Panc1 (cell line): ENCODE results near the gene ANO2. TPM values are rescaled to one million over a fixed set of nuclear protein-coding genes. Genes with fewer than 3 reads are reported as not detected.

Experiments
- ATAC-seq: fragments of 200-7000 bp; cut with Tn5 transposase; 2 replicates; pipeline ENCODE4 v1.9.1; 2020; ENCODE audit warnings: mild to moderate bottlenecking, moderate library complexity
- BruUV-seq: library from RNA; stranded (reverse); fragments of 400-500 nt; replicated peaks from 2 replicates; lab custom pipeline; 2021; lab: Mats Ljungman, UMichigan
- CTCF ChIA-PET: fragments of 300-600 bp; sonication (Branson Sonifier 250); formaldehyde crosslinking; loops from one replicate; lab custom pipeline; 2022; ENCODE audit warnings: antibody characterized with exemption; lab: Charles Lee
- POLR2A ChIA-PET: fragments of 300-600 bp; sonication (Branson Sonifier 250); formaldehyde crosslinking; loops from one replicate; lab custom pipeline; 2022; ENCODE audit warnings: antibody characterized with exemption; lab: Charles Lee
- DNase-seq: peaks from one replicate; pipeline ENCODE4 v3.0.0-alpha.2; 2010; ENCODE audit warnings: low read depth, low spot score
- H3K27ac ChIP-seq: 2 replicates; pipeline ENCODE4 v1.5.1; 2011; ENCODE audit warnings: mild to moderate bottlenecking, low read length, inconsistent platforms
- H3K27me3 ChIP-seq: fragments of 200-500 bp; sonication (Bioruptor generic); 2 replicates; pipeline ENCODE4 v1.6.0; 2014; ENCODE audit warnings: low read length, inconsistent platforms; ENCODE audit not compliant: control insufficient read depth, insufficient read depth
- H3K36me3 ChIP-seq: fragments of 200-500 bp; sonication (Bioruptor generic); 2 replicates; pipeline ENCODE4 v1.5.1; 2014; ENCODE audit warnings: inconsistent platforms, mild to moderate bottlenecking, low read length, moderate library complexity; ENCODE audit not compliant: control insufficient read depth, insufficient read depth
- H3K4me1 ChIP-seq: 2 replicates; pipeline ENCODE4 v1.5.1; 2011; ENCODE audit warnings: inconsistent platforms, mild to moderate bottlenecking, low read length, moderate library complexity; ENCODE audit not compliant: control insufficient read depth, insufficient read depth
- H3K4me3 ChIP-seq, 2 experiments: 2 replicates each; pipeline ENCODE4 v1.5.1; 2011 to 2012; ENCODE audit warnings: low read depth in 2 of 2, low read length in 2 of 2, mild to moderate bottlenecking in 2 of 2, inconsistent platforms in 1 of 2, moderate library complexity in 1 of 2
- H3K9me3 ChIP-seq: fragments of 200-500 bp; sonication (Bioruptor generic); 2 replicates; pipeline ENCODE4 v1.5.1; 2014; ENCODE audit warnings: low read depth, mild to moderate bottlenecking, inconsistent platforms, low read length, moderate library complexity; ENCODE audit not compliant: control insufficient read depth, insufficient read depth
- POLR2AphosphoS5 ChIP-seq: IDR thresholded peaks from 2 replicates; pipeline ENCODE4 v1.6.1; 2012; ENCODE audit warnings: mild to moderate bottlenecking, low read depth, low read length, moderate library complexity
- REST ChIP-seq, 2 experiments: IDR thresholded peaks; 2 replicates each; pipeline ENCODE4 v1.6.1; 2011 to 2012; ENCODE audit warnings: low read depth in 2 of 2, control low read depth in 1 of 2, low read length in 1 of 2, mild to moderate bottlenecking in 1 of 2, moderate library complexity in 1 of 2; ENCODE audit not compliant: insufficient read depth in 1 of 2
- SIN3A ChIP-seq: IDR thresholded peaks from 2 replicates; pipeline ENCODE4 v1.6.1; 2012; ENCODE audit warnings: low read depth, mild to moderate bottlenecking, low read length, moderate library complexity, borderline replicate concordance; ENCODE audit not compliant: insufficient read depth
- TCF7L2 ChIP-seq: IDR thresholded peaks from 2 replicates; pipeline ENCODE4 v1.6.1; 2011; ENCODE audit warnings: mild to moderate bottlenecking, low read depth, low read length, inconsistent platforms
- in situ Hi-C: cut with HindIII; loops from 2 replicates; pipeline ENCODE4 v1.10.0; 2016; ENCODE audit warnings: low sequenced_read_pairs, low pct_unique_long_range_greater_than_20kb
- intact Hi-C: fragments of 100-400 bp; cut with micrococcal nuclease; formaldehyde crosslinking; loops from one replicate; pipeline ENCODE4 v1.10.0; 2022; ENCODE audit not compliant: unreplicated experiment
- total RNA-seq: library from RNA; stranded (reverse); gene quantifications from one replicate; pipeline ENCODE4 v1.2.1, GENCODE V29; 2021; ENCODE audit not compliant: unreplicated experiment
- TF ChIP-seq, protein P1 (sequence below): fragments of 450-650 bp; IDR thresholded peaks from 2 replicates; pipeline ENCODE4 v1.5.1; 2017; ENCODE audit warnings: mild to moderate bottlenecking

ANO2 gene
- total RNA-seq, 1 experiment from 2014 or later: not detected

GRCh38 chr12:5976196-5976595 is 31.1 kb upstream of the ANO2 start:
- ChIA-PET CTCF (no interaction called here), POLR2A (no interaction called here)
- Histone ChIP-seq H3K4me1 (no peaks in the 10 kb centered on the region), H3K9me3 (no peaks in the 10 kb centered on the region), H3K36me3 (no peaks in the 10 kb centered on the region), H3K27me3 (peaks cover 5% of the 10 kb centered on the region), H3K27ac (no peak overlapping the region), H3K4me3 (no peak overlapping the region)
- no peak for ATAC-seq
- intact Hi-C loops: no loop called here
- TF ChIP-seq SIN3A: no peak
- TF ChIP-seq POLR2AphosphoS5: no peak
- no peak for TF ChIP-seq TCF7L2
- TF ChIP-seq, protein P1, sequence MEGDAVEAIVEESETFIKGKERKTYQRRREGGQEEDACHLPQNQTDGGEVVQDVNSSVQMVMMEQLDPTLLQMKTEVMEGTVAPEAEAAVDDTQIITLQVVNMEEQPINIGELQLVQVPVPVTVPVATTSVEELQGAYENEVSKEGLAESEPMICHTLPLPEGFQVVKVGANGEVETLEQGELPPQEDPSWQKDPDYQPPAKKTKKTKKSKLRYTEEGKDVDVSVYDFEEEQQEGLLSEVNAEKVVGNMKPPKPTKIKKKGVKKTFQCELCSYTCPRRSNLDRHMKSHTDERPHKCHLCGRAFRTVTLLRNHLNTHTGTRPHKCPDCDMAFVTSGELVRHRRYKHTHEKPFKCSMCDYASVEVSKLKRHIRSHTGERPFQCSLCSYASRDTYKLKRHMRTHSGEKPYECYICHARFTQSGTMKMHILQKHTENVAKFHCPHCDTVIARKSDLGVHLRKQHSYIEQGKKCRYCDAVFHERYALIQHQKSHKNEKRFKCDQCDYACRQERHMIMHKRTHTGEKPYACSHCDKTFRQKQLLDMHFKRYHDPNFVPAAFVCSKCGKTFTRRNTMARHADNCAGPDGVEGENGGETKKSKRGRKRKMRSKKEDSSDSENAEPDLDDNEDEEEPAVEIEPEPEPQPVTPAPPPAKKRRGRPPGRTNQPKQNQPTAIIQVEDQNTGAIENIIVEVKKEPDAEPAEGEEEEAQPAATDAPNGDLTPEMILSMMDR: no peak
- no peak for TF ChIP-seq REST (IDR thresholded peaks at IDR 0.05; ENCODE audit: insufficient read depth in 1 of 2, low read depth in 2 of 2, low read length in 1 of 2)
- no peak for DNase-seq
- in situ Hi-C loops: no loop called here
- BruUV-seq: no TSS peak

GRCh38 chr12:5973461-5974115 is 28.5 kb upstream of the ANO2 start:
- Histone ChIP-seq H3K36me3 (no peaks in the 10 kb centered on the region), H3K27ac (no peak overlapping the region), H3K9me3 (no peaks in the 10 kb centered on the region), H3K4me1 (no peaks in the 10 kb centered on the region), H3K27me3 (peaks cover 5% of the 10 kb centered on the region), H3K4me3 (no peak overlapping the region)
- no TSS peak for BruUV-seq
- in situ Hi-C loops (no loop called here), intact Hi-C loops (no loop called here)
- ATAC-seq (no peak), DNase-seq (no peak)
- TF ChIP-seq, protein P1: no peak
- no peak for TF ChIP-seq SIN3A
- ChIA-PET POLR2A (no interaction called here), CTCF (interaction anchor here (0.6 kb wide), 1 partner anchor 1125 kb away, joined by 13 read pairs; no protein-coding TSS in a partner anchor)
